Body of pancreas (tissue), 4 donors: ENCODE data around the gene ERC2.

Experiments used
- POLR2A ChIP-seq, 3 donors: fragments of 450-650 bp; IDR thresholded peaks; one replicate each; pipeline ENCODE4 v1.6.1; 2016; ENCODE audit warnings: antibody characterized with exemption in 3 of 3, mild to moderate bottlenecking in 2 of 3
- TF ChIP-seq, protein P1 (sequence below), 7 experiments: fragments of 450-650 bp in 4 of 7; fragments of 200-600 bp in 3 of 7; sonication (generic) in 3 of 7; IDR thresholded peaks; one replicate each; pipeline ENCODE4 v1.5.1; 2016 to 2019; ENCODE audit warnings: antibody characterized with exemption in 7 of 7

GRCh38 chr3:56001537-56001936 lies 466.7 kb downstream of the ERC2 start:
- TF ChIP-seq, protein P1, sequence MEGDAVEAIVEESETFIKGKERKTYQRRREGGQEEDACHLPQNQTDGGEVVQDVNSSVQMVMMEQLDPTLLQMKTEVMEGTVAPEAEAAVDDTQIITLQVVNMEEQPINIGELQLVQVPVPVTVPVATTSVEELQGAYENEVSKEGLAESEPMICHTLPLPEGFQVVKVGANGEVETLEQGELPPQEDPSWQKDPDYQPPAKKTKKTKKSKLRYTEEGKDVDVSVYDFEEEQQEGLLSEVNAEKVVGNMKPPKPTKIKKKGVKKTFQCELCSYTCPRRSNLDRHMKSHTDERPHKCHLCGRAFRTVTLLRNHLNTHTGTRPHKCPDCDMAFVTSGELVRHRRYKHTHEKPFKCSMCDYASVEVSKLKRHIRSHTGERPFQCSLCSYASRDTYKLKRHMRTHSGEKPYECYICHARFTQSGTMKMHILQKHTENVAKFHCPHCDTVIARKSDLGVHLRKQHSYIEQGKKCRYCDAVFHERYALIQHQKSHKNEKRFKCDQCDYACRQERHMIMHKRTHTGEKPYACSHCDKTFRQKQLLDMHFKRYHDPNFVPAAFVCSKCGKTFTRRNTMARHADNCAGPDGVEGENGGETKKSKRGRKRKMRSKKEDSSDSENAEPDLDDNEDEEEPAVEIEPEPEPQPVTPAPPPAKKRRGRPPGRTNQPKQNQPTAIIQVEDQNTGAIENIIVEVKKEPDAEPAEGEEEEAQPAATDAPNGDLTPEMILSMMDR (IDR thresholded peaks at IDR 0.05): no peak
- TF ChIP-seq POLR2A (IDR thresholded peaks at IDR 0.05): no peak
